Activated T-helper 1 cell treated with Interleukin-2 at 50 U/mL for 16 hours (primary cell): ENCODE data around the gene IRF2BP2.

ENCODE experiments used
- DNase-seq: peaks from one replicate; pipeline ENCODE4 v3.0.0-alpha.2; 2020; ENCODE audit warnings: low read depth

Gene IRF2BP2

GRCh38 chr1:234634387-234634786 lies 24.4 kb upstream of the IRF2BP2 start:
- no peak for DNase-seq

- no peak for DNase-seq
Observed at GRCh38 chr1:234633246-234634003, 23.4 kb upstream of the IRF2BP2 start.

DNA sequence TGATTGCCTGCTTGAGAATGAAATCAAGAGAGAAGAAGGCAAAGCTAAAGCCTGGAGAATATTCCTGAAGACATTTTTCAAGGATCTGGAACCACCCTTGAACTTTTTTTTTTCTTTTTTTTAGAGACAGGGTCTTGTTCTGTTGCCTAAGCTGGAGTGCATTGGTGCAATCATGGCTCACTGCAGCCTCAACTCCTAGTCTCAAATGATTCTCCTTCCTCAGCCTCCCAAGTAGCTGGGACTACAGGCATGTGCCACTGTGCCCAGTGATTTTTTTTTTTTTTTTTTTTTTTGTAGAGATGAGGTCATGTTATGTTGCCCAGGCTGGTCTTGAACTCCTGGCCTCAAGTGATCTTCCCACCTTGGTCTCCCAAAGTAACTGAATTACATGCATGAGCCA lies 22.2 kb upstream of the IRF2BP2 start:
- DNase-seq, result no peak

- DNase-seq, result no peak
Observed at GRCh38 chr1:234631721-234632125, 21.7 kb upstream of the IRF2BP2 start.

- DNase-seq, result no peak
Observed at GRCh38 chr1:234629026-234629425, 19.0 kb upstream of the IRF2BP2 start.

- no peak for DNase-seq
Observed at GRCh38 chr1:234628089-234628488, 18.1 kb upstream of the IRF2BP2 start.

DNA sequence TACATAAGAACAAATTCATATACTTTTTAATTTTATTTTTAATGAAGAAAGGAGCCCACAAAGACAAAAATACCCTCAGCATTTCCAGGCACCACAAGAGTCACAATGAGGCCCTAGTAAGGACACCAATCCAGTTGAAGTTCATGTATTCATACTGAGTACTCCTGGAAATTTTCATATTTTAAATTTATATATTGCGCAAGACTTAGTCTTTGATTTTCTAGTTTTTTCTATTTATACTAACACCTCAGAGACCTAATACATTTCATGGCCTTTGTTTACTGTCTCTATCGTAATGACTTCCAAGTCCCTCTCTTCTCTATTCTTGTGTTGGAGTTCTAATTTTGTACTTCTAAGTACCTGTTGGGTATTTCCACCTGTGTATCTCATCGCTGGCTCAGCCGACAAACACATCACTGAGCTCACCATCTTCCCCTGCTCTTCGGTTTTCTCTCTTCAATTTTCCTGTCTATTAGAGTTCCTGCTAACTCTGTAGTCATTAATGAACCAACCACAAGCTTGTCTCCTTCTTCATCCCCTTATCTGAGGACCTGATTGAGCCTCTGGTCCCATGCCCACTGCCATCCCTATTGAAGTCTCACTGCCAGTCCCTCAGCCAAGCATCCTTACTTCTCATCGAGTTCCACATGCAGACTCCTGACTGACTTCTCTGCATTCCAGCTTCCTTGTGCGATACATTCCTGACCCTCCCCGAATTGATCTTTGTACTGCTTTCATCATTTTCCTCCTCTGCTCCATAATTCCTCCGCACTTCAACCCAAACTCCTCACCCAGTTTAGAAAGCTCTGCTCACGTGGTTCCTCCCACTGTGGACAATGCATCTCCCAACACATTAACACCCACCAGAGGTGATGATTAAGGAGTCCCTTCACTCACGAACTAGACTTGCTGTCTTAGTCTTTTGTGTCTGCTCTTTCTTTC lies 17.3 kb upstream of the IRF2BP2 start:
- DNase-seq, result no peak

DNA sequence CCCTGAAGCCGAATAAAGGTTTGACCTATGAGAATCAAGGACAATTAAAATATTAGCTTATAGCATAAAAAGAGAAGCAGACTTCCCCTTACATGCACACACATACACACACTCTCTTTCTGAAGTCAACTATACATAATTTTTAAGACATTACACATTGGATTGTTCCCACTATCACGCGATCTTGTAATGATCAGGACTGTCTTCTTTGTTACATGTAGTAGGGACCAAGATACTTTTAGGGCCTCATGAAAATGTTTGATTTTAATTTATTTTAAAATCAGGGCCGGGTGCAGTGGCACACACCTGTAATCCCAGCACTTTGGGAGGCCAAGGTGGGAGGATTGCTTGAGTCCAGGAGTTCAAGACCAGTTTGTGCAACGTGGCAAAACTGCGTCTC lies 16.4 kb upstream of the IRF2BP2 start:
- no peak for DNase-seq

DNA sequence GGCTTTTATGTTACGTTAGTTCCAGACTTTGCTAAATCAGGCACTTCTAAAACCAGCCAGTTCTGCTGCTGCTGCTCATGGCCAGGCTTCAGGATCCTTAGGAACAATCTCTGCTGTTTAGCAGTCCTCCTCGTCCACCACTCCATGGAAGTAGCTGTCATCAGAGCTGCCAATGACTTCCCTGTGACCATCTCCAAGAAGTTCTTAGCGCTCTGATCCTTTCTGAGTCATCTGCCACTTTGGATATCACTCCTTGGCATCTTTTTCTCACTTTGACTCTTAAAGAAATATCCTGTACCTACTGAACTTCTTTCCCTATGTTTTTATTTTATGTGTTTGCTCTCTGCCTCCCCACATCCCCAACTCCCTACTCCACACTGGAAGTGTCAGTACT lies 14.7 kb upstream of the IRF2BP2 start:
- no peak for DNase-seq

DNA sequence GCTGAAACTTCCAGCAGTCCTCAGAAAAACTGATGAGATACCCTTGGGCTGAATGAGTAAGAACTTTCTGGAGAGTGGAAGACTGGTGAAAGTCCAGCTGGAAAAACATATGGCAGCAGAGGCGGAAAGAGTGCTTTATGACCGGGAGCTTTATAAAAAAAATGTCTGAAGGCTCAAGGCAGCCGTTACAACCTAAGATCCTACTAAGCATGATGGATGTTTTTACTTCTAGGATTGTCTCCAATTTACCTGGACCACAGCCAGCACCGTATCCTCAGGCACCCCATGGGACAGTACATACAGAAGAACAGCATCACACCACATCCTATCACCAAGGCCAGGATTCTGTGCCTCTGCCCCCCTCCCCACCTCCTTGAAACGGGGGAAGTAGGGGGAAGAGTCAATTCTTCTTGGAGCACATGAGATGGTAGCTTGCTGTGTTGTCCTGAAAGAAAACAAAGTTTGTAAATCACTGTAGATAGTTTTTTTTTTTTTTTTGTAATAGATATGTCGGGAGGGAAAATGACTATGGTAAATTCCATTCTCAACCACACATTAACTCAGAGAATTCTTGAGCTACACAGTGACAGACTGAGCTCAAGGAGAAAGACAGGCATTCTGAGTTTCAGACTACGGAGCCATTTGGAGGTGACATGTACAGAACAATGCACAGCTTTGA lies 11.8 kb upstream of the IRF2BP2 start:
- DNase-seq, result no peak

DNA sequence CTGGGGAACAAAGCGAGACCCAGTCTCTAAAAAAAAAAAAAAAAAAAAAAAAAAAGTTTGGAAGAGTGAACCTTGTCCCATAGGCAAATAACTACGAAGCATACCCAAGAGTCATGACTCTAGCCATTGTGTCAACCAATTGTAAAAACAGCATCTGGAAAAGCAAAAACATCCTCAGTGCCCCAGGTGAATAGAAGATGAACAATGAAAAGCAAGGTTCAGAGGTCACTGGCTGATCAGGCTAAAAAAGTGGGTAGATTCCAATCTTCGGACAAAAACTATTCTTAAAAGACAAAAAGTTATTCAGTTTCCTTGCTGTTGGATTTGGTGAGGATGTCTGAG lies 11.1 kb upstream of the IRF2BP2 start:
- DNase-seq, result no peak

GRCh38 chr1:234620272-234621126 lies 10.5 kb upstream of the IRF2BP2 start:
- no peak for DNase-seq

- DNase-seq, result no peak
Observed at GRCh38 chr1:234619794-234620247, 9.8 kb upstream of the IRF2BP2 start.

GRCh38 chr1:234619071-234619480 lies 9.1 kb upstream of the IRF2BP2 start:
- no peak for DNase-seq

GRCh38 chr1:234618737-234619049 lies 8.7 kb upstream of the IRF2BP2 start:
- no peak for DNase-seq

DNA sequence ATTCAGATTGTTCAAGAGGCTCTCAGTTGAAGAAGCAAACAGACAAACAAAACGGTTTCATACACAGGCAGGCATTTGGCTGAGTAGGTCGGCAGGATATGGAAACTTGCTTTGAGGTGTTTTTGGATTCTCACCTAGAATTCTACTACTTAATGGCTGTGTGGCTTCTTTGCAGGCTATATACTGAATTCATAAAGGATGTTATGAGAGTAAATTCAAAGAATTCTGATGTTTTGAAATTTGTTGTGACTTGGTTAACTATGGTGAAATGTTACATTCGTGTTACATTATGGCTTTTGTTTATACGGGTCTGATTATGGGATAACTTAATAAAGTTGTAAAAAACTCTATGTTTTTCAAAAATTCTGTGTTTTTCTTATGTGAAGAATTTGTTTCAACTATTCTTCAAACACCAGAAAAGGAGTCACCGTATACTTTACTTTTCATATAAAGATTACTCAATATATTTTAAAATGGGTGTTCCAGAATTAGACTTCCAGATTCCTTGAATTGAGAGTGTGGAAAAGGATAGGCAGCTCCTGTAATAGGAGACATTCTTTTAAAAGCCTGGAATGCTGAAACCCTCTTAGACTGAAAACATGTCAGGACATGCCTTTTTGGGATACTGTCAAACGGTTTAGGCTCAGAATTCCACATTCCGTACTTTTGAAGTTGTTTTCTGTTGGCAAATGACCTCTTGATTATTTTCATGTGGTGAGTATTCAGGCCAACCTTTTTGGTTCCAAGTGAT lies 8.2 kb upstream of the IRF2BP2 start:
- no peak for DNase-seq

DNA sequence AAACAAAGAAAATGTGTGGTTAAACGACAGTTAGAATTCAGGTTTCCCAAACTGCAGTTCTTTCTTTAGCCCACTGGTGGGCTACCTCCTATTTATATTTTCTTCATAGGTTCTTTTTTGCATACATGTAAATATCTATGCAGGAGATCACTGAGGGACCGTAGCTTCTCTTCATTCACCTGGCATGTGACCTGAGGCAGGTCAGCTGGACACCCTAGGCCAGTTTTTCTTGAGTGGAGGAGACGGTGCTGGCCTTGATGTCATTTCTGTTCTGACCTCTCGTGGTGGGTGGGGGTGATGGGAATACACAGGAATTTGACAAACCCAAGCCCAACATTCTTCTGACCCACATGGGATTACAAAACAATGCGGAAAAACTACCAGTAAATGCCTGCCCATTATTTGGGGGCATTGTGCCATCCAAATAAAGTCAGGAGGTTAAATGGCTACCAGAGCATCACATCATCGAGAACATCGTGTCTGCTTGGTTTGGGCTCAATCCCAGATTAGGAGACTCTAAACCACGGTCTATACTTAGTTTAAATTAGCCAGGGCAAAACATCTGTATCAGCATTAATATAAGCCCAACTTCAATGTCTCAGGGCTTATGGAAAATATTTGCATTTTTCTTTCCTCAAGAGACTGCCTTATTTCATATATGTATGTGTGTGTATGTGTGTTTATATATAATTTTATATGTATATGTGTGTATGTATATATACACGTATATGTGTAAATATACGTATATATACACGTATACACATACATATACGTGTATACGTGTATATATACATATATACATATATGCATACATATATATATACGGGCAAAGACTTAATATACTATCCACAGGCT lies 7.4 kb upstream of the IRF2BP2 start:
- DNase-seq, result no peak

- no peak for DNase-seq
Observed at GRCh38 chr1:234616644-234617043, 6.7 kb upstream of the IRF2BP2 start.

- no peak for DNase-seq
Observed at GRCh38 chr1:234614081-234614489, 4.1 kb upstream of the IRF2BP2 start.
